ENCODE data around the gene ZNF280A.
"Not testable (repeated sequence)": the region's sequence is repeated elsewhere in the genome, so short reads cannot be mapped to it uniquely, and the experiment has no call there.

Gene ZNF280A

GRCh38 chr22:22520667-22521602, 865 bp upstream of the ZNF280A start:
- no peak overlapping the region for H3K4me3 ChIP-seq (ENCODE audit: low read length)
- DNase-seq (ENCODE audit: low read depth, low spot score): no peak

GRCh38 chr22:22519591-22519990, 479 bp downstream of the ZNF280A start:
- H3K4me3 ChIP-seq (ENCODE audit: low read length): no peak overlapping the region
- no peak for DNase-seq (ENCODE audit: low read depth, low spot score)

GRCh38 chr22:22516992-22517391, 3.1 kb downstream of the ZNF280A start:
- no peak overlapping the region for H3K4me3 ChIP-seq (ENCODE audit: low read length)
- no peak for DNase-seq (ENCODE audit: low read depth, low spot score)

- no peak overlapping the region for H3K4me3 ChIP-seq (ENCODE audit: low read length)
- DNase-seq (ENCODE audit: low read depth, low spot score): no peak
Measured at GRCh38 chr22:22515890-22516289, 4.2 kb downstream of the ZNF280A start.

DNA sequence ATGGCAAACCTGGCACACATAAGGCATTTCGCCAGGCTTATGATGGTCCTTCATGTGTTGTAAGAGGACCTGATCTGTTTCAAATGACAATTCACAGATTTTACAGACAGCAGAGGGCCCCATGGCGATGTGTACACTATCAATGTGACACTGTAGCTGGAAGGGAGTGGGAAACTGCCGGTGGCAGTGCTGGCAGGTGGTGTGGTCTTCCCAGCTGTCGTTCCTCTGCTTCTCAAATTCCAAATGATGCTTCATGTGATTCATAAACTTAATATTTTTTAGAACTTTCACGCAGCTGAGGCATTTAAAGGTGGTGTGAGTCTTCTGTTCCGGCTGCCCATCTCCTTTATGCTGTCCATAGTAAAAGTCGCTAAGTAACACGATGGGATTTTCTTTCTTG, 5.6 kb downstream of the ZNF280A start:
- H3K4me3 ChIP-seq (ENCODE audit: low read length); DNase-seq (ENCODE audit: low read depth, low spot score): not testable (repeated sequence)

- no peak for DNase-seq (ENCODE audit: low read depth, low spot score)
- no peak overlapping the region for H3K4me3 ChIP-seq (ENCODE audit: low read length)
Measured at GRCh38 chr22:22513619-22514018, 6.5 kb downstream of the ZNF280A start.

DNA sequence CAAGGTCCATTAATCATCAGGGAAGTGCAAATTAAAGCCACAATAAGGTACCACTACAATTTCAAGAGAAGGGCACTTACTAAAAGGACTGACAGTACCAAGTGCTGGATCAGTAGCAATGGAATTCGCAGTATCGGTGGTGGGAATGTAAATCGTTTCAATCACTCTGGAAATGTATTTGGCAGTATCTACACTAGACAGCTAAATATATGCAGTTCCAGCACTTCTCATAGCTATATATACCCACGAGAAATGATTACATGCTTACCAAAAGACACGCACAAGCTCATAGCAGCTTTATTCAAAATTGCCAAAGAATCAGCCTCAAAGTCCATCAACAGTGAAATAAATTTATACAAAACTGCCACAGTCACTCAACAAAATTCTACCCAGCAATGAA, 7.1 kb downstream of the ZNF280A start:
- no peak overlapping the region for H3K4me3 ChIP-seq (ENCODE audit: low read length)
- no peak for DNase-seq (ENCODE audit: low read depth, low spot score)

DNA sequence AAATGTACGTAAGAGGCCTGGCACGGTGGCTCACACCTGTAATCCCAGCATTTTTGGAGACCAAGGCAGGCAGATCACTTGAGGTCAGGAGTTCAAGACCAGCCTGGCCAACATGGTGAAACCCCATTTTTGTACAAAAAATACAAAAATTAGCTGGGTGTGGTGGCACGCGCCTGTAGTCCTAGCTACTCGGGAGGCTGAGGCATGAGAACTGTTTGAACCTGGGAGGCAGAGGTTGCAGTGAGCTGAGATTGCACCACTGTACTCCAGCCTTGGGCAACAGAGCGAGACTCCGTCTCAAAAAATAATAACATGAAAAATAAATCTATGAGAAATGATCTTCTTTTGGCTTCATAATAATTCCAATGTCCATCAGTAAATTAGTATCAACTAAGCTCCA, 9.2 kb downstream of the ZNF280A start:
- H3K4me3 ChIP-seq (ENCODE audit: low read length); DNase-seq (ENCODE audit: low read depth, low spot score): not testable (repeated sequence)

DNA sequence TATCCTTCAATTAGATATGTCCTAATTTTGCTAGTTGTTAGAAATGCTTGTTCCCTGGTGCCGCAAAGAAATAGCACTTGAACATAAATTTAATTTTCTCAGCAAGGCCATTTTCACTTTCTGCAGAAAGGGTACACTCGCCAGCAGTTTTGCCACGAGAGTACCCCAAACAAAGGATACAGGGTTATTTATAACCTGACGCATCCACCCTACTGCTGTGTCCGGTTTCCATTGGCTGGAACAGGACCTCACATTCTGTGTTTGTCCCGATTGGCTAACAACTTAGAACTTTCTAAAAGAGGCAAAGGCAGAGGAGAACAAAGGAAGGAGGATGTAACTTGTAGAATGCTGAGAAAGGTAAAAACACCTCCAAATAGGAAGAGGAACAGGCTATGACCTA, 10.2 kb downstream of the ZNF280A start:
- DNase-seq (ENCODE audit: low read depth, low spot score); H3K4me3 ChIP-seq (ENCODE audit: low read length): not testable (repeated sequence)

DNA sequence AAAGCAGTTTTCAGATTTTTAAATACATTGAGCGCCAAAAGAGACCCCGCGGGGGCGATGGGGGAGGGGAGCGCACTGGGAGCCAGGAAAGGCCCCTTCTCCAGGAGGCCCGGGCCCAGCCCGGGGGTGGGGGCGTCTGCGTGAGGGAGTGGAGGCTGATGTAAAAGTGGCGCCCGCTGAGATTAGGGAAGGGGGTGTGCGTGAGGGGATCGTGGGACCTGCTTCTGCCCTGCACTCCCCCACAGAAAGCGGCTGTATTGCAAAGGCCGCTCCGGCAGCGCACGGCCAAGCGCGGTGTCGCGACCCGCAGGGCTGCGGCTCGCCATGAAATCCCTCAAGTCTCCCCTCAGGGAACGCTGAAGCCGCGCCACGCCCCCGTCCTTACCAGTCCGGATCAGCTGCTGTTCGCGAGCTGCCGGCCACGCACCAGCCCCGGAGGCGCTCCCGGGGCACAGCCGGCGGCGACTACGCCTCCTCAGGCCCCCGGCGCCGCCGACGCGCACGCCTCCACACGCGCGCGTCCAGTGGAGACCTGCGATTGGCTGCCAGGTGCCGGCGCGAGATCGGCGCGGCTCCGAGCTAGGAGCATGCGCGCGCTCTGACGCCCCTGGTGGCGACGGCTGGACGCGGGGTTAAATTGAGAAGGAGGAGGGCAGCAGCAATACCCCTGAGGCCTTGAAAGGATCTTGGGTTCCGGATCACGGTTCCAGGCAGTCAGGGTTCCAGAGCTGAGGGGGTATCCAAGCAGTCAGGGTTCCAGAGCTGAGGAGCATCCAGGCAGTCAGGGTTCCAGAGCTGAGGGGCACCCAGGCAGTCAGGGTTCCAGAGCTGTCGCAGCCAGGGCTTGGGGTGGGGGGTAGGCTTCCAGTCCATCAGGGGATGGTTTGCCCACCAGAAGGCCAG, 11.5 kb downstream of the ZNF280A start, which contains the start of gene ZNF280B:
Gene ZNF280B (minus strand): TSS at position 469 of the 903 bp plus-strand sequence. CDS start 19,344 bp downstream, outside the sequence.
- DNase-seq (ENCODE audit: low read depth, low spot score): peak; percentile 82
- H3K4me3 ChIP-seq (ENCODE audit: low read length): peak within 1 kb of the TSS; percentile 85

GRCh38 chr22:22507743-22508273, 12.3 kb downstream of the ZNF280A start:
- H3K4me3 ChIP-seq (ENCODE audit: low read length): peak overlapping the region; percentile 85
- DNase-seq (ENCODE audit: low read depth, low spot score): no peak

DNA sequence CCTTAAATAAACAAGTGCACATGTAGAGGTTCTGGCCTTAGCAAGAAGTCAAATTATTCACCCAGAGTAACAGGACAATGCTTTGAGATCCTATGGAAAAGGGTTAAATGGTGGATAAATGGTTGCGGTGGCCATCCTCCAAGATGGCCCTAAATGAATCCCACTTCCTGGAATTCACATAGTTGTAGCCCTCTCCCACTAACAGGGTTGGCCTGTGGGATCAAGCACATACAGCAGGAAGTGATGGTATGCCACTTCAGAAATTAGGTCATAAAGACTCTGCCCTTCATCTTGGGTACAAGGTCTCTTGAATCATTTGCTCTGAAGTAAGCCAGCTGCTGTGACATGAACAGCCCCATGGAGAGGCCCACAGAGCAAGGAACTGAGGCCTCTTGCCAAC, 13.3 kb downstream of the ZNF280A start:
- no peak for DNase-seq (ENCODE audit: low read depth, low spot score)
- no peak overlapping the region for H3K4me3 ChIP-seq (ENCODE audit: low read length)

DNA sequence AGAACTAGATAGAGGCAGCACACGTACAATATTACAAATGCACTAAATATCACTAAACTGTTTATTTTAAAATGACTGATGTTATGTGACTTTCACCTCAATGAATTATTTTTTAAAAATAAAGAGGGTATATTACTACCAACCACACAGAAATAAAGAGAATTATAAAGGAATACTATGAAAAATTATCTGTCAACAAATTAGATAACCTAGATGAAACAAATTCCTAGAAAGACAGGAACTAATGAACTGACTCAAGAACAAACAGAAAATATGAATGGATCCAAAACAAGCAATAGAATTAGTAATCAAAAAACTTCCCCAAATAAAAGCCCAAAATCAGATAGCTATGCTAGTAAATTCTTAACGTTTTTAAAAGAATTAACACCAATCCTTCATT, 21.8 kb downstream of the ZNF280A start:
- H3K4me3 ChIP-seq (ENCODE audit: low read length): no peak overlapping the region
- DNase-seq (ENCODE audit: low read depth, low spot score): no peak

DNA sequence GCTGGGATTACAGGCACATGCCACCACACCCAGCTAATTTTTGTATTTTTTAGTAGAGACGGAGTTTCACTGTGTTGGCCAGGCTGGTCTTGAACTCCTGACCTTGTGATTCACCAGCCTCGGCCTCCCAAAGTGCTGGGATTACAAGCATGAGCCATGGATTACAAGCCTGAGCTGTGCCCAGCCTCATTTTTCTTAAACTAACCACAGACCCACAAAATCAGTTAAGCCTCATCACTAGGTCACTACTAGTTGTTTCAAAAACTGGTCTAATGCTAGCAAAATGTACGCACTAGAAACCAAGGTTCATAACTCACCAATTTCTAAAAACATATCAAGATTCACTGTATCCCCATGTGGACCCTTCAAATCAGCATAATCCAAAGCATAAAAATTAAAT, 28.5 kb downstream of the ZNF280A start:
- H3K4me3 ChIP-seq (ENCODE audit: low read length); DNase-seq (ENCODE audit: low read depth, low spot score): not testable (repeated sequence)

- no peak for DNase-seq (ENCODE audit: low read depth, low spot score)
- H3K4me3 ChIP-seq (ENCODE audit: low read length): no peak overlapping the region
Measured at GRCh38 chr22:22488736-22489135, 31.3 kb downstream of the ZNF280A start.

- H3K4me3 ChIP-seq (ENCODE audit: low read length): no peak overlapping the region
Measured at GRCh38 chr22:22487869-22488597, 32.0 kb downstream of the ZNF280A start.

GRCh38 chr22:22487059-22487458, 33.0 kb downstream of the ZNF280A start:
- DNase-seq (ENCODE audit: low read depth, low spot score): no peak
- H3K4me3 ChIP-seq (ENCODE audit: low read length): no peak overlapping the region

More at GRCh38 chr22:22487869-22488597, 32.0 kb downstream of the ZNF280A start:
- DNase-seq (ENCODE audit: low read depth, low spot score): no peak

GRCh38 chr22:22486132-22486899, 33.8 kb downstream of the ZNF280A start:
- H3K4me3 ChIP-seq (ENCODE audit: low read length): no peak overlapping the region
- no peak for DNase-seq (ENCODE audit: low read depth, low spot score)

All from Jurkat, Clone E6-1 (cell line).